HEK293T (cell line): Measurements from ENCODE around the gene PIRT.

Experiments
- ARNT ChIP-seq: fragments of 450-650 bp; IDR thresholded peaks from 2 replicates; pipeline ENCODE4 v1.6.1; 2017; ENCODE audit warnings: mild to moderate bottlenecking
- BHLHE40 ChIP-seq: fragments of 450-650 bp; IDR thresholded peaks from 2 replicates; pipeline ENCODE4 v1.6.1; 2016; ENCODE audit warnings: mild to moderate bottlenecking, moderate library complexity, borderline replicate concordance
- FOXA1 ChIP-seq: fragments of 450-650 bp; IDR thresholded peaks from 2 replicates; pipeline ENCODE4 v1.6.1; 2016; ENCODE audit warnings: mild to moderate bottlenecking
- FOXK2 ChIP-seq: fragments of 450-650 bp; IDR thresholded peaks from 2 replicates; pipeline ENCODE4 v1.6.1; 2016; ENCODE audit warnings: mild to moderate bottlenecking
- FOXM1 ChIP-seq: fragments of 450-650 bp; IDR thresholded peaks from 2 replicates; pipeline ENCODE4 v1.6.1; 2017; ENCODE audit warnings: mild to moderate bottlenecking, borderline replicate concordance
- HDGF ChIP-seq: fragments of 450-650 bp; IDR thresholded peaks from 2 replicates; pipeline ENCODE4 v1.6.1; 2017; ENCODE audit warnings: antibody characterized with exemption, borderline replicate concordance
- LEF1 ChIP-seq: fragments of 450-650 bp; IDR thresholded peaks from 2 replicates; pipeline ENCODE4 v1.6.1; 2017; ENCODE audit warnings: mild to moderate bottlenecking, borderline replicate concordance
- NFRKB ChIP-seq: fragments of 450-650 bp; IDR thresholded peaks from 2 replicates; pipeline ENCODE4 v1.6.1; 2016; ENCODE audit warnings: mild to moderate bottlenecking, moderate library complexity
- PKNOX1 ChIP-seq: fragments of 450-650 bp; IDR thresholded peaks from 2 replicates; pipeline ENCODE4 v1.6.1; 2016
- SP1 ChIP-seq: fragments of 450-650 bp; IDR thresholded peaks from 2 replicates; pipeline ENCODE4 v1.6.1; 2017
- SUZ12 ChIP-seq: fragments of 450-650 bp; IDR thresholded peaks from 2 replicates; pipeline ENCODE4 v1.6.1; 2016; ENCODE audit warnings: mild to moderate bottlenecking
- TARDBP ChIP-seq: fragments of 450-650 bp; IDR thresholded peaks from 2 replicates; pipeline ENCODE4 v1.6.1; 2016
- ZNF384 ChIP-seq: fragments of 450-650 bp; IDR thresholded peaks from 2 replicates; pipeline ENCODE4 v1.6.1; 2016

- TF ChIP-seq FOXK2 (no peak), BHLHE40 (no peak), LEF1 (no peak), NFRKB (no peak), ARNT (no peak), HDGF (no peak), TARDBP (no peak), FOXA1 (no peak), PKNOX1 (no peak), FOXM1 (no peak), SUZ12 (no peak), ZNF384 (no peak), SP1 (no peak)
Observed at GRCh38 chr17:10793816-10794215, 44.1 kb downstream of the PIRT start.
